ENCODE data around the gene CNTNAP2. TPM values are rescaled to one million over a fixed set of nuclear protein-coding genes. Genes with fewer than 3 reads are reported as not detected.

Gene CNTNAP2
- total RNA-seq, 1 donor from 2014 or later, result 0.59 TPM

DNA sequence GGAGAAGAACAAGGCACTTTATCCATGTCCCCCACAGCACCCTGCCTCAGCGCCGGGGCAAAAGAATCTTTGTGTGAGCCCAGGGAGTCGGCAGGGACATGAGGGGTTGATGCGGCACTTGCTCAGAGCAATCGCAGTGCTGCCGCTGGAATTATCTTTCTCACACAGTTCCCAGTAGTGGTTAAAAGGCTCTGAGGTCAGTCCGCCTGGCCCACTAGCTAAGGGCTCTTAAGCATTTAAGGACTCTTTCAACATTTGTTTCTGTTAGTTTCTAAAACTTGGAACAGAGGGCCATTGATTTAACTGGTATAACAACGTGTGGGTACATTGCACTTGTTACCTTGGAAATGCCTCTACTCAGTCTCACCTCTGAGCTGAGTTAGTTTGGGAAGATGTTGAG lies 2266.0 kb downstream of the CNTNAP2 start:
- Histone ChIP-seq H3K4me1 (no peaks in the 10 kb centered on the region), H3K36me3 (no peaks in the 10 kb centered on the region), H3K9me3 (no peaks in the 10 kb centered on the region), H3K27ac (no peak overlapping the region), H3K27me3 (ENCODE audit: low read depth) (no peaks in the 10 kb centered on the region), H3K4me3 (no peak overlapping the region)
- ATAC-seq (peak; percentile 75 to 79), DNase-seq (peak; percentile 49)
- intact Hi-C loops (cut with DNase I), result no loop called here
- TF ChIP-seq, protein P1, sequence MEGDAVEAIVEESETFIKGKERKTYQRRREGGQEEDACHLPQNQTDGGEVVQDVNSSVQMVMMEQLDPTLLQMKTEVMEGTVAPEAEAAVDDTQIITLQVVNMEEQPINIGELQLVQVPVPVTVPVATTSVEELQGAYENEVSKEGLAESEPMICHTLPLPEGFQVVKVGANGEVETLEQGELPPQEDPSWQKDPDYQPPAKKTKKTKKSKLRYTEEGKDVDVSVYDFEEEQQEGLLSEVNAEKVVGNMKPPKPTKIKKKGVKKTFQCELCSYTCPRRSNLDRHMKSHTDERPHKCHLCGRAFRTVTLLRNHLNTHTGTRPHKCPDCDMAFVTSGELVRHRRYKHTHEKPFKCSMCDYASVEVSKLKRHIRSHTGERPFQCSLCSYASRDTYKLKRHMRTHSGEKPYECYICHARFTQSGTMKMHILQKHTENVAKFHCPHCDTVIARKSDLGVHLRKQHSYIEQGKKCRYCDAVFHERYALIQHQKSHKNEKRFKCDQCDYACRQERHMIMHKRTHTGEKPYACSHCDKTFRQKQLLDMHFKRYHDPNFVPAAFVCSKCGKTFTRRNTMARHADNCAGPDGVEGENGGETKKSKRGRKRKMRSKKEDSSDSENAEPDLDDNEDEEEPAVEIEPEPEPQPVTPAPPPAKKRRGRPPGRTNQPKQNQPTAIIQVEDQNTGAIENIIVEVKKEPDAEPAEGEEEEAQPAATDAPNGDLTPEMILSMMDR (IDR thresholded peaks at IDR 0.05), result no peak

DNA sequence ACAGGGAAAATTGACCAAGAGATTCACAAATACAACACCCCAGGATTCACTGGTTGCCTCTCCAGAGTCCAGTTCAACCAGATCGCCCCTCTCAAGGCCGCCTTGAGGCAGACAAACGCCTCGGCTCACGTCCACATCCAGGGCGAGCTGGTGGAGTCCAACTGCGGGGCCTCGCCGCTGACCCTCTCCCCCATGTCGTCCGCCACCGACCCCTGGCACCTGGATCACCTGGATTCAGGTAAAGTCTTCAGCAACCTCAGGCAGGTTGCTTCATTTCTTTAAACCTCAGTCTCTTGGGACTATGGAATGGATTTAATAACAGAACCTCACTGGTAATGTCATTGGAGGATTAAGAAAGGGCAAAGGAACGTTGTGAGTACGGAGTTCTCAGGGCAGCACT lies 2267.1 kb downstream of the CNTNAP2 start:
- intact Hi-C loops (cut with DNase I), result no loop called here
- ATAC-seq (no peak), DNase-seq (no peak)
- Histone ChIP-seq H3K36me3 (no peaks in the 10 kb centered on the region), H3K27me3 (ENCODE audit: low read depth) (no peaks in the 10 kb centered on the region), H3K27ac (no peak overlapping the region), H3K9me3 (no peaks in the 10 kb centered on the region), H3K4me1 (no peaks in the 10 kb centered on the region), H3K4me3 (no peak overlapping the region)
- TF ChIP-seq, protein P1 (IDR thresholded peaks at IDR 0.05), result no peak

DNA sequence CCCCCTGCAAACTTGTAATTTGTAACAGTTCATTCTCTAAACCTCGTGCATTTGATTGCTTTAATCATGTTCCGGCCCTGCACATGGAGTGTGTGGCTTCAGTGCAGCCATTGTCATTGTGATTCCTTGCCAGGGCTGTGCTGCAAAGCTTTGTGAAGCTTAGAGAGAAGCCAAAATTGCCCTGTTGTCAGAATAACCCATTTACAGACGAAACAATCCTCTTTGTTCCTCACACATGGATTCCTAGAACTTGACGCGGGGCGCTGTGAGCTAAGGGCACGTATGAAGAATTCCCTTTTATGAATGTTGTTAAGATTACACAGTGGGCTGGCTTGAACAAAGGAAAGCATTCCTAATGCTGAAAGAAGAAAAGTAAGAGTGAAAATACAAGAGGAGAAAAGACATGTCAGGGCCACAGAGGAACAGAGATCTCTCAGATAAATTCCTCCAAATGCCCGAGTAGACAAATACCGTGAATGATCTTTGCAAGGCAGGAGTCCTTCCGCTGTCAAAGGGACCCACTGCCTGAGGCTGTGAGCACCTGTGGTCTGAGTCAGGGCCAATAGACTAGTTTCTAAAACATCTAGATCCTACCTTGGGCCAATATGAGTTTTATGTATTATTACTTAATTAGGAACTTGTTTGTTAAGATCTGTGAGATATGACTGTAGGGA lies 2268.5 kb downstream of the CNTNAP2 start:
- intact Hi-C loops (cut with DNase I), result no loop called here
- Histone ChIP-seq H3K36me3 (no peaks in the 10 kb centered on the region), H3K9me3 (no peaks in the 10 kb centered on the region), H3K4me3 (no peak overlapping the region), H3K4me1 (no peaks in the 10 kb centered on the region), H3K27ac (no peak overlapping the region), H3K27me3 (ENCODE audit: low read depth) (no peaks in the 10 kb centered on the region)
- ATAC-seq, result no peak
- DNase-seq, result no peak
- TF ChIP-seq, protein P1 (IDR thresholded peaks at IDR 0.05), result no peak

DNA sequence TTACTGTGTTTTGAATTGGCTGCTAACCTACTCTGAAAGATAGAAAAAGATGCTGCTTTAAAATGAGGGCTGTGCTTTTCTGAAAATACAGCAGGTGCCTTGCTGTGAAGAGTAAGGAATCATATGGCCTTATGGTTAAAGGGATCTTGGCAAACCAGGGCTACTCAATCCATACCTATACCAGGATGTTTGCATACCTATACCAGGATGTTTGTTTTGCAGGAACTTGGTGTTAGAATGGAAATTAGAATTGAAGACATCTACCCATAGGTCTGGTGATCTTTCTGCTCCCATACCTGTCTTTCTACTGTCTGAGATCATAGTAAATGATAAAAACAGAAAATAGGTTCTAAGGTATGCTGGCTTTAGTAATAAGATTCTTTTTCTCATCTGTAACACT lies 2273.8 kb downstream of the CNTNAP2 start:
- TF ChIP-seq, protein P1 (IDR thresholded peaks at IDR 0.05), result no peak
- ATAC-seq (no peak), DNase-seq (no peak)
- intact Hi-C loops (cut with DNase I), result no loop called here
- Histone ChIP-seq H3K36me3 (no peaks in the 10 kb centered on the region), H3K9me3 (no peaks in the 10 kb centered on the region), H3K4me3 (no peak overlapping the region), H3K27ac (no peak overlapping the region), H3K27me3 (ENCODE audit: low read depth) (no peaks in the 10 kb centered on the region), H3K4me1 (no peaks in the 10 kb centered on the region)

DNA sequence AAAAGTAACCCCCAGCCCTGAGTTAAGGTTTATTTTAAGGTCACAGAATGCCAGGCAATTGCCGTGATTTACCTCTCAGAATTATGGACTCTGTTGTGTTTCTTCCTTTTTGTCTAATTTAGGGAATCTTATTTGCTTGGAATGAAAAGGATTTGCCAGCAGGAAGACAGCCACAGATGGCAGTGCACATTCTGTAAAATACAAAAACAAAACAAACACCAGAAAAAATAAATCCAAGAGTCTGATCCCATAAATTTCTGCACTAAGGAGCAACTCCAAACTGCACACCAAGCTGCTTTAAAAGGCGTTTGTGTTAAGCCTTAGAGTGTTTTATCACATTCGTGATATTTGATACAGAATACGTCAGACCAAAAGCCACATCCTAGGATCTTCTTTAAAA lies 2275.0 kb downstream of the CNTNAP2 start:
- H3K4me3 ChIP-seq, result no peak overlapping the region
- H3K36me3 ChIP-seq, result no peaks in the 10 kb centered on the region
- no peaks in the 10 kb centered on the region for H3K27me3 ChIP-seq (ENCODE audit: low read depth)
- H3K27ac ChIP-seq, result no peak overlapping the region
- DNase-seq, result no peak
- ATAC-seq, result no peak
- TF ChIP-seq, protein P1 (IDR thresholded peaks at IDR 0.05), result no peak
- intact Hi-C loops (cut with DNase I), result no loop called here
- no peaks in the 10 kb centered on the region for H3K4me1 ChIP-seq
- H3K9me3 ChIP-seq, result no peaks in the 10 kb centered on the region

Data from lower lobe of right lung (tissue), 2 donors.